Fibroblast of peridontal ligament (primary cell): ENCODE data around the gene ROBO2.

Source experiments
- DNase-seq: peaks from one replicate; pipeline ENCODE4 v3.0.0-alpha.2; 2010; ENCODE audit errors: extremely low read depth

ROBO2 gene

GRCh38 chr3:77686560-77686959, 646.7 kb downstream of the ROBO2 start:
- DNase-seq = no peak

GRCh38 chr3:77687545-77687944, 647.6 kb downstream of the ROBO2 start:
- DNase-seq = no peak

DNA sequence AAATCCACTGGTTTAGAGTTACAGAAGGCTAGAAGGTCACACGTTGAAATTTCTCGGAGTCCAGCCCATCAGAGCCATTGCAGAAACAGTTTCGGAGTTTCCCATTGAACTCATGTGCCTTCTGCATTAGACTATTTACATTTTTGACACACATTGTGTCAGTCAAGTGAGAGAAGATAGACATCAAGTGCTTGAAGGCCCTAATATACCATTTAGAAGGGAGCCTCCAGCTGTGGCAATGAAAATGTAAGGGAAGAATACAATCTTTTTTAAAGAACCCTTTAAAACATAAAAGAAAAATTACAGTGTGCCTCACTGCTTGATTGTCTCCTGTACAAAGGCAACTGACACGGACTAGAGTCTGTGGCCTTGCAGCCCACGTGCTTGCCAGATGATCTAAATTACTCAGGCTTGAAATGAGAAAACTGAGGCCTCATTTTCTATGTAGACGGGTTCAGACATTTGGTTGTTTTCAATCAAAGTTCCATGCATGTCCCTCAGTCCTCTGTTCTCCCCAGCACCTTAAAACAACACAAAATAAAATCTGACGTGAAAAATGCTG, 650.5 kb downstream of the ROBO2 start:
- no peak for DNase-seq

DNA sequence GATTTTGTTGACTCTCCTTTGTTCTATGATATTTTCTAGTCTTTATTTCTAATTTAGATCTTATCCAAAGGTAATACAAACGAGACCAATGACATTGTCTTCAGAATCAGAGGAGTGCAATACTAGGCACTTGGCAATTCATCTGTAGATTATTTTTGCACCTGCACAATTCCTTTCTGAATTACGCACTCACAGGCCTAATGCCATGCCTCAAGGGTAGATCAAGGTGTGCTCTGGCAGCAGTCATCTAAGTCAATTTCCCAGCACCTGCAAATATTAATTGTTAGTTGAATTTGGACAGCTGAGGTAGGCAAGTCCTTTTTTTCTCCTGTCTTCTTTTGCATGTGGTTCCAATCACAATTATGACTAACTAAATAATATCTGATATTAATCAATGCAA, 653.2 kb downstream of the ROBO2 start:
- no peak for DNase-seq

GRCh38 chr3:77699125-77699691, 659.3 kb downstream of the ROBO2 start:
- DNase-seq = no peak
